GM13977 (cell line): ENCODE results near the gene KYNU.

Source experiments
- DNase-seq: peaks from one replicate; pipeline ENCODE4 v3.0.0; 2012; ENCODE audit warnings: low spot score
- in situ Hi-C: fragments of 300-500 bp; cut with MboI; formaldehyde crosslinking; loops from one replicate; pipeline ENCODE4 v1.12.0; 2022; ENCODE audit warnings: low sequenced_read_pairs, low pct_unique_long_range_greater_than_20kb, mixed read lengths, inconsistent platforms; ENCODE audit not compliant: unreplicated experiment
- TF ChIP-seq, protein P1 (sequence below): IDR thresholded peaks from 2 replicates; pipeline ENCODE4 v1.5.1; 2012; ENCODE audit warnings: mild to moderate bottlenecking, control low read depth; ENCODE audit not compliant: insufficient read depth; ENCODE audit errors: extremely low read depth, missing control alignments

Gene KYNU

DNA sequence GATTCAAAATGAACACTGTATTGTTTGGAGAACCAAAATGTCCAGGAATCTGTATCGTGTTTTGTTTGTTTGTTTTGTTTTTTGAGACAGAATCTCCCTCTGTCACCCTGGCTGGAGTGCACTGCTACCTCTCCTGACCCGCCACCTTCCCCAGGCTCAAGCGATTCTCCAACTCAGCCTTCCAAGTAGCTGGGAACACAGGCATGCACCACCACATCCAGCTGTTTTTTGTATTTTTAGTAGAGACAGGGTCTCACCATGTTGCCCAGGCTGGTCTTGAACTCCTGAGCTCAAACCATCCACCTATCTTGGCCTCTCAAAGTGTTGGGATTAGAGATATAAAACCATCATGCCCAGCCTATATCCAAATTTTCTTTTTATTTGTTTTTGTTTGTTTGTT lies 74.6 kb downstream of the KYNU start:
- in situ Hi-C loops, result no loop called here
- DNase-seq, result no peak
- TF ChIP-seq, protein P1, sequence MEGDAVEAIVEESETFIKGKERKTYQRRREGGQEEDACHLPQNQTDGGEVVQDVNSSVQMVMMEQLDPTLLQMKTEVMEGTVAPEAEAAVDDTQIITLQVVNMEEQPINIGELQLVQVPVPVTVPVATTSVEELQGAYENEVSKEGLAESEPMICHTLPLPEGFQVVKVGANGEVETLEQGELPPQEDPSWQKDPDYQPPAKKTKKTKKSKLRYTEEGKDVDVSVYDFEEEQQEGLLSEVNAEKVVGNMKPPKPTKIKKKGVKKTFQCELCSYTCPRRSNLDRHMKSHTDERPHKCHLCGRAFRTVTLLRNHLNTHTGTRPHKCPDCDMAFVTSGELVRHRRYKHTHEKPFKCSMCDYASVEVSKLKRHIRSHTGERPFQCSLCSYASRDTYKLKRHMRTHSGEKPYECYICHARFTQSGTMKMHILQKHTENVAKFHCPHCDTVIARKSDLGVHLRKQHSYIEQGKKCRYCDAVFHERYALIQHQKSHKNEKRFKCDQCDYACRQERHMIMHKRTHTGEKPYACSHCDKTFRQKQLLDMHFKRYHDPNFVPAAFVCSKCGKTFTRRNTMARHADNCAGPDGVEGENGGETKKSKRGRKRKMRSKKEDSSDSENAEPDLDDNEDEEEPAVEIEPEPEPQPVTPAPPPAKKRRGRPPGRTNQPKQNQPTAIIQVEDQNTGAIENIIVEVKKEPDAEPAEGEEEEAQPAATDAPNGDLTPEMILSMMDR, result no peak

DNA sequence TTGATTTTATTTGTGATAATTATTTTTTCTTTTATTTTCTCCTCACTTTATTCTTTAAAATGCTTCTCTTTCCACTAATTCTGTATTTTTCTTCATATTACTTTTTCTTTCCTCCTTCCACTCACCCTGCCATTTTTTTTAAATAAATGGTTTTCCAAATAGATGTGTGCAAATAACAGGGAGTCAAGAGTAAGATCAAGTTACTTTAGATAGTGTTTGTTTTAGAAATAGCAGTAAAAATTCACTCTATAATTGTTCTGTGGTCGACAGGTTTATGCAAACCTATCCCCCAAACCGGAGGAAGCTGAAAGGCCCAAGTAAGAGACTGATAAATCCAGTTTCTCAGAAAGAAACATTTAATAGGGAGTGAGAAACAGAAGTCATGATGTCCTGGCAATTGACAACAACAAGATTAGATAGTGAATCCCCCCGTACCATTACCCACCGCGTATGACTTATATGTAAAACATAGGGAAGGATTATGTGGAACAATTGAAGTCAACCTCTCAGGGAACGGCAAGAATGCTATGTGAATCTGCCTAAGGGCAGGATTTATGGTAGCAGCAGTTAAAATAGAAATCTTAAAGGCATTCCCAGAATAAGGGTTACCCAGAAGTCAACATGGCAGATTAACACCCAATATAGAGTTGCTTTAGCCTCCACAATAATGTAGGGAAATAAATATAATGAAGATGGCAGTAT lies 75.5 kb downstream of the KYNU start:
- TF ChIP-seq, protein P1, result no peak
- DNase-seq, result no peak
- in situ Hi-C loops, result no loop called here

DNA sequence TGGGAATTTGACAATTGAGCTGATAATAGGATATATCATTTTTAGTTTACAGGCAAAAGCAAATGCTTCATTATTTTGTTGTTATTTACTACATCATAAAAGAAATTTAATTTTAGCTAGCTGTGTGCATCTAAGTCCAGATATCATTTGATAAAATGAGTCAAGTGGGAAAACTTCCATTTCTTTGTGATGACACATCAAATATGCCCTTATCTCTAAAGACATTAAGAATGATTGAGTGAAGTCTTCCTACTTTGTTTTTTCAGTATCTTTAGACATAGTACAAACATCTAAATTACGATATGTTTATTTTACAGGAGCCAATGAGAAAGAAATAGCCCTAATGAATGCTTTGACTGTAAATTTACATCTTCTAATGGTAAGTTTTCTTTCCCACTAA lies 77.0 kb downstream of the KYNU start:
- in situ Hi-C loops, result no loop called here
- no peak for DNase-seq
- TF ChIP-seq, protein P1, result no peak

DNA sequence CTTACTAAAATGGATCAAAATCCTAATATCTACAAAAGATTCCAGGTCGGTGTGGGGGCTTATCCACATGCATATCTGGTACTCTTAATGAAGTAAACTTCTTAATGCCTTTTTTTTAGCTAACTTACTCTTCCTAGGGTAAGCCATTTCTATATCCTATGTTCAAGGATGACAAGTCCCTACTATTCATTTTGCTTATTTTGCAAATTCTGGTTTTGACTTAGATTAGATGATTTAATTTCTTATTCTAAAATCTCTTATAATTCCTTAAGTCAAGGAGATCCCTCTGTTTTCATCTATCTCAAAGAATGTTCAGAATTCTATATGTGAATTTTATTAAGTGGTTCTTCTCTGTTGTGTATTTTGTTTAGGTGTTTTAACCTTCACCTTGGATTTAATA lies 79.7 kb downstream of the KYNU start:
- no peak for DNase-seq
- in situ Hi-C loops, result no loop called here
- TF ChIP-seq, protein P1, result no peak

DNA sequence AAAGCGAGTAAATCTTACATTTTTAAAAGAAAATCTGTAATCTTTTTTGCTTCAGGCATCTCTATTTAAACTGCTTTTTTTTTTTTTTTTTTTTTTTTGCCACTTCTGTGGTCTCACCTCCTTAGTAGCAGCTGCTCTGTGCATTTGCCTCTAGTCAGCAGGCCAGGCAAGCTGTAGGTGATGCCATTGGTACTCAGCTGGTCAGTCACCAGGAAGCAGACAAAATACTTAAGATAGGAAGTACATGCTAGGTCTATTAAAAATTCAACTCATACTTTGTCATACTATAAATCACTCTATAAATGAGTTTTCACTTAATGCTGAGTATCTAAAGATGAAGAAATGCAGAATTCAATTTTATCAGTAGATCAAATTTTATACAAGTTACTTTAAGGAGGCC lies 83.7 kb downstream of the KYNU start:
- in situ Hi-C loops, result no loop called here
- TF ChIP-seq, protein P1, result no peak
- no peak for DNase-seq

DNA sequence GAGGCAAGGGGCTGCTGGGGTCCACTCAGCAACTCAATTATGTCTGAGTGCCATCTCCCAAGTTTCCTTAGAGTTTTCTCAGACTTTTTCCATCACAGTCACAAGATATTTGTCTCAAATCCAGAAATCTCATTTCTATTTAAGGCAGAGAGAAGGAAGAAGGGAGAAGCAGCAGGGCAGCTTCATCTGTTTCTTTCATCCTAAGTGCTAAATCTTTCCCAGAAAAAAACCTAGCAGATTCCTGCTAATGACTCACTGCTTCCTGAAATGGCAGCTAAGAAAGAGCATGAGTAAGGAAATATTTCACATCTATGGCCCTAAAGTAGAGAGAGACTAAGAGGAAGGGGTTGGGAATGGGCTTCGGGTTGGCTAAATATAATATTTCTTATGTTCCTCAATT lies 88.0 kb downstream of the KYNU start:
- no peak for DNase-seq
- TF ChIP-seq, protein P1, result no peak
- in situ Hi-C loops, result no loop called here
